Stimulated activated naive CD8-positive, alpha-beta T cell treated with anti-CD3 and anti-CD28 coated beads, Interleukin-15, amount 100 ng/mL, for 72 hours (primary cell): ENCODE results near the gene FKBP2.
"Not testable (repeated sequence)": the region's sequence is repeated elsewhere in the genome, so short reads cannot be mapped to it uniquely, and the experiment has no call there.

Experiments
- ATAC-seq: fragments of 150-1000 bp; cut with Tn5 transposase; 2 replicates; pipeline ENCODE4 v1.10.0; 2021; ENCODE audit warnings: mild to moderate bottlenecking, moderate library complexity
- DNase-seq, 2 donors: peaks; one replicate each; pipeline ENCODE4 v3.0.0; 2021 to 2022
- H3K27ac Mint-ChIP-seq, 2 donors: one replicate each; pipeline ENCODE4 v1.8.0; 2022; ENCODE audit warnings: mild to moderate bottlenecking in 2 of 2, mixed read lengths in 2 of 2, moderate library complexity in 2 of 2
- H3K27me3 Mint-ChIP-seq: one replicate; pipeline ENCODE4 v1.8.0; 2022; ENCODE audit warnings: mixed read lengths
- H3K4me1 Mint-ChIP-seq: one replicate; pipeline ENCODE4 v1.8.0; 2022; ENCODE audit warnings: mild to moderate bottlenecking, mixed read lengths
- H3K4me3 Mint-ChIP-seq, 2 donors: one replicate each; pipeline ENCODE4 v1.8.0; 2022; ENCODE audit warnings: mild to moderate bottlenecking in 2 of 2, mixed read lengths in 2 of 2, moderate library complexity in 1 of 2
- H3K9me3 Mint-ChIP-seq, 2 donors: one replicate each; pipeline ENCODE4 v1.8.0; 2022; ENCODE audit warnings: mixed read lengths in 2 of 2

Gene FKBP2

DNA sequence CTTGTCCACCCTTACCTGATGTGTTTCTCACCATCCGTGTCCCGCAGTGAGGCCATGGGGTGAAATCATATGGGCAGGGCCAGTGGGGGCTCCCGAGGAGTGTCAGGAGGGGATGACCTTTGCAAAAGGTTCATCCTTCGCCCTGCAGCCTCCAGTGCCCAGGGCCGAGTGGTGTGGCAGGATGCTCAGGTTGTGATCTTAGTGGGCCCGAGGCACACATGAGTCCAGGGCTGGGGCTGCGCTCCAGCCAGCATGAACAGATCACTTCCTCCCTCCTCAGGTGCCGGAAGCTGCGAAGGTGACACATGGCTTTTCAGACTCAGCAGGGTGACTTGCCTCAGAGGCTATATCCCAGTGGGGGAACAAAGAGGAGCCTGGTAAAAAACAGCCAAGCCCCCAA, 2.8 kb upstream of the FKBP2 start:
- H3K4me3 Mint-ChIP-seq, result no peak overlapping the region
- no peak for ATAC-seq
- H3K27ac Mint-ChIP-seq, result no peak overlapping the region
- no peaks in the 10 kb centered on the region for H3K27me3 Mint-ChIP-seq
- DNase-seq, result no peak
- peaks cover 76% of the 10 kb centered on the region for H3K4me1 Mint-ChIP-seq
- no peaks in the 10 kb centered on the region for H3K9me3 Mint-ChIP-seq

DNA sequence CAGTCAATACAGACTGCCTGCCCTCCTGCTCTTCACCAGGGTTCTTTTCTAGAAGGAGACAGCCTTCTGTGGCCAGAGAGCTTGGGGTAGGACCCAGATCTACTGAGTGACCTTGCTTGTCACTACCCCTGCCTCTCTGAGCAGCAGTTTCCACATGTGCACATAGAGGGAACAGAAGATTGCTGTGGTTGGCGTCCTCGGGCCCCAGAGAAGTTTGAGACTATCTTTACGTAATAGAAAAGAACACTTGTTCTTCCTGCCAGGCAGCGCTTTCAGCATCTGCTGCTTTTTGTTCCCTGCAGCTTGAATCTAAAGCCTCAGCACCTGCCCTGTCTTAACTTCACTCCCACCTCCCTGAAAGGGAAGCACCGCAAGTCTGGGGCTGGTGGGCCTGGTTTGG, 1.9 kb upstream of the FKBP2 start:
- H3K27ac Mint-ChIP-seq, result peak overlapping the region in 1 of 2 donors; percentile 3
- H3K4me1 Mint-ChIP-seq, result peaks cover 76% of the 10 kb centered on the region
- DNase-seq (no peak), ATAC-seq (no peak)
- no peaks in the 10 kb centered on the region for H3K9me3 Mint-ChIP-seq
- no peaks in the 10 kb centered on the region for H3K27me3 Mint-ChIP-seq
- H3K4me3 Mint-ChIP-seq, result no peak overlapping the region

DNA sequence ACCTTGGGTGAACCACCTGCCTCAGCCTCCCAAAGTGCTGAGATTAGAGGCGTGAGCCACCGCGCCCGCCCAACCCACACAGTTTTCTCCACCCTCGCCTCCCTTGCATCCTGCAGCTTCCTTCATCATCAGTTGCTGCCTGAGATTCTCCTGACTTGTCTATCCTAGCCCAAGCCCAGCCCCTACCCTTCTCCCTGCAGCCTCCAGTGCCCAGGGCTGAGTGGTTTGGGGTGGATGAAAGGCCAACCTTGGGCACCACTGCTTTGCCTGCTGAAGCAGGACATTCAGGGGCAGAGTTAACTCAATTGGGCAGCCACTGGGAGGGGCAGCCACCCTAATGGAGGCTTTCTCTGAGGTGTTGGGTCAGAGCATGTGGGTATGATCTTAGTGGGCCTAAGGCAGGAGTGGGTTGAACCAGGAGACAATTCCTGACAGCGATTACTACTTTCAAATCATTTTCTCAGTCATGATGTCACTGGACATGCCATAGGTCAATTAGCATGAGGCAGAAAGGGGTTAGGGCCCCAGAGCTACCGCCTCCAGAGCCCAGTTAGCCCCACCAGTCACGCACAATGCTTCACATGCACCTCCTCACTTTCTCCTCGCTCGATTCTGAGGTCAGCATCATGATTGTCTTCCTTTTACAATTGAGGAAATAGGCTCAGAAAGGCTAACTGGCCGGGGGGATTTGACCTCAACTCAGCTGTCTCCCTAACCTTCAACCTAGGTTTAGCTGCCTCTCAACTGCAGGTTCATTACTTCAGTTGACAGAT, 1.0 kb upstream of the FKBP2 start:
- Mint-ChIP-seq H3K4me1 (peaks cover 81% of the 10 kb centered on the region), H3K9me3 (no peaks in the 10 kb centered on the region), H3K27ac (peak overlapping the region; percentile 92 to 97), H3K27me3 (no peaks in the 10 kb centered on the region), H3K4me3 (peak overlapping the region; percentile 82 to 93)
- DNase-seq (peak in 1 of 2 donors; percentile 56), ATAC-seq (no peak)

DNA sequence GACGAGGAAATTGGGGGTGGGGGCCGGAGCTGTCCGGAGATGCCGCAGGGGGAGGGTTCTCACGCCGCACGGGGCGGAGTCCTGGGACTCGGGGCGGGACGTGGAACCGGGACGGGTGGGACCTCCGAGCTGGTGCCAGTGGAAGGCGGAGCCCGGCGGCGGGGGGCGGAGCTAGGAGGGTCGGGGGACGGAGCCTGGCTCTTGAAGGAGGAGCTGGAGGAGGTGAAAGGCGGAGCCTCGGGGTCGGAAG, 271 bp downstream of the FKBP2 start:
- Mint-ChIP-seq H3K27me3 (no peaks in the 10 kb centered on the region), H3K9me3 (no peaks in the 10 kb centered on the region), H3K4me3 (peak overlapping the region; percentile 82 to 93), H3K27ac (peak overlapping the region; percentile 92 to 97), H3K4me1 (peaks cover 73% of the 10 kb centered on the region)
- peak; percentile 100 for DNase-seq
- peak; percentile 82 for ATAC-seq

DNA sequence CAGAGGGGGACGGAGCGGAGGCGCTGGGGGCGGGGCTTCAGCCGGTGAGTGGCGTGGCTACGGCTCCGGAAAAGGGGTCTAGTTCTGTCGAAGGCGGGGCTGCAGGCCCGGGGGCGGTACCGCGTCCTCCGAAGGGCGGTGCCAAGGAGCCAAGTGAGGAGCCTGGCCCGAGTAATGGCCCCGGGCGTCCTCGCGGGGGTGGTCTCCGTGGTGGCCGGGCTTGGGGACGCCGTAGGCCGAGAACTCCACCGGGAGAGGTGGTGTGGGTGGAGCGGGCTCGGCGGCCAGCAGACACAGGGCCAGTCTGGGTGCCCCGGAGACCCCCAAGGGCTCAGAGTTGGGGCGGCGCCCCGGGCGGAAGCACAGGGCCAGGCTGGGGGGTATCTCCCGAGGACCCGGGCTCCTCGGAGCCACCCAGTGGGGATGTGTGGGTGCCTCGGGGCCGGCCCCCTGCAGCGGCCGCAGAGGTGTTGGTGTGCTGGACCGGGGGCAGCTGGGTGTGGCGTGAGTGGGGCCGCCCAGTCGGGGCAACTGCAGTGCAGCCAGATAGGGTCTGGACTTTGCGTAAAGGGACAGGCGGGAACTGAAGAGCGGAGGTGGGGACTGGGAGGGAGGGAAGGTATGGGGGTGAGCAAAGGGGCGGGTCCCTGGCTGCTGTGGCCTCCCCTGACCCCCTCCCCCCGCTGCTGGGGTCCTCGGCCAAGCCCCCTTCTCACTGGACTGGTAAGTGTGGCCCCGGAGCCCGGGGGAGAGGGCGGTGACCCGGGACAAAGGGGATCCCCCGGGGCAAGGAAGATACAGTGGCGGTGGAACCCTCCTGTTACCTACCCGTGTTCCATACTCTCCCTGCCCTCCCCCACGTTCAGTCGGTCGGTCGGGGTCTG, 838 bp downstream of the FKBP2 start:
- ATAC-seq (peak; percentile 31), DNase-seq (peak in 1 of 2 donors; percentile 52)
- Mint-ChIP-seq H3K27ac (peak overlapping the region; percentile 92 to 97), H3K4me1 (peaks cover 71% of the 10 kb centered on the region), H3K9me3 (no peaks in the 10 kb centered on the region), H3K4me3 (peak overlapping the region; percentile 82 to 93), H3K27me3 (no peaks in the 10 kb centered on the region)

DNA sequence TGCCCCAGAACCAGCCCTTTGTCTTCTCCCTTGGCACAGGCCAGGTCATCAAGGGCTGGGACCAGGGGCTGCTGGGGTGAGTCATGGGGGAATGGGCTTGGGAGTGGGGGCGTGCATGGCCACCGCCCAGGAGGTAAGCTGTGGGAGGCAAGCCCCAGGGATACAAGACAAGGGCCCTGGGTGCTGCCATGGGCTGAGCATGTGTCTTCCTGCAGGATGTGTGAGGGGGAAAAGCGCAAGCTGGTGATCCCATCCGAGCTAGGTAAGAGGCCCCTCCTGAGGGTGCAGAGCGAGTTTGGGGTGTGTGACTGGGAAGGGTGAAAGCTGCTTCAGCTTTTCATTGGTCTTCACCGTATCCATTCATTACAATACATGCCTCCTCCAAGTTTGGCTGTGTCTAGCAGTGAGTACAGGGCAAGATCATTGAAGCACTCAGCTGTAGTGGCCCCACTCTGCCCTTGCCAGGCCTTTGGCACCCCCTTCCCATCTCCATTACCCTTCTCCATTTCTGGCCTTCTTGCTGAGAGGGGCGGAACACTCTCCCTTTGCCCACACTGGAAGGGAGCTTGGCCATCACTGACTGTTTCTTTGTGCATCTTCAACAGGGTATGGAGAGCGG, 2.5 kb downstream of the FKBP2 start:
- H3K4me3 Mint-ChIP-seq, result peak overlapping the region; percentile 13 to 93
- DNase-seq, result no peak
- H3K9me3 Mint-ChIP-seq, result no peaks in the 10 kb centered on the region
- no peaks in the 10 kb centered on the region for H3K27me3 Mint-ChIP-seq
- ATAC-seq, result no peak
- H3K27ac Mint-ChIP-seq, result no peak overlapping the region
- peaks cover 71% of the 10 kb centered on the region for H3K4me1 Mint-ChIP-seq

DNA sequence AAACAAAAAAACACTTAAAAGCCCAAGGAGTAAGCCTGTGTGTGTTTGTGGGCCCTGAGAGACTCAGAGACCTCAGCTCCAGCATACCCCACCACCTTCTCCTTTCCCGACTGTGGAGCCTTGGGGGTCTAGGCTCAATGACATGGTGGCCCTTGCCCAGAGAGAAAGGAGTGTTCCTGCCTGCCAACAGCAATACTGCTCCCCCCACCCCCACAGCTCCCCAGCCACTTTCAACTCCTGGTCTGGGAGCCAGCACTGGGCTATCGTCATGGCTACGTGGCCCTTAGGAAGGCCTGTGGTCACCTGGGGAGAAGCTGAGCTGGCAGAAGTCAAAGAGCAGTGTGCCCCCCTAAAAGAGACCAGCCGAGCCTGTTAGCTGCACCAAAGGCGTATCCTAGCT, 3.2 kb downstream of the FKBP2 start:
- Mint-ChIP-seq H3K4me1 (peaks cover 64% of the 10 kb centered on the region), H3K4me3 (peak overlapping the region in 1 of 2 donors; percentile 21), H3K27me3 (no peaks in the 10 kb centered on the region), H3K27ac (peak overlapping the region; percentile 57 to 88), H3K9me3 (no peaks in the 10 kb centered on the region)
- ATAC-seq, result no peak
- DNase-seq, result no peak

DNA sequence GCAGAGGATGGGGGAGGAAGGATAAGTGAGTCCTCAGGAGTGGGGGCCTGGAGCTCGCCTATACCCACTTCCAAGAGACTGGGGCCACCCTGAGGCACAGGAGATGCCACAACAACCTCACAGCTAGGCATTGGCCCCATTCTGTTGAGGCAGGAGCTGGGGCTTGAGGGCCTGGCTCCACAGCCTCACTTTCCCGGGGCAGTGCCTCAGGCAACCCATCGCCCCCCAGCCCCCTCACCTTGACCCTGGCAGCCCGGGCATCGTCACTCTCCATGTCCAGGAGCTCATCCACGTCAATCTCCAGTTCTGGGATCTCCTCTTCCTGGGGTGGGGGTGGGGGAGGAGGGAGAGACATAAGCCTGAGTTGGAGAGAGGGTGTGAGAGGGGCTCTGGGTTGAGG, 4.1 kb downstream of the FKBP2 start:
- peak overlapping the region; percentile 95 to 96 for H3K4me3 Mint-ChIP-seq
- ATAC-seq, result no peak
- H3K27ac Mint-ChIP-seq, result peak overlapping the region; percentile 42 to 96
- no peaks in the 10 kb centered on the region for H3K27me3 Mint-ChIP-seq
- no peaks in the 10 kb centered on the region for H3K9me3 Mint-ChIP-seq
- no peak for DNase-seq
- peaks cover 65% of the 10 kb centered on the region for H3K4me1 Mint-ChIP-seq

DNA sequence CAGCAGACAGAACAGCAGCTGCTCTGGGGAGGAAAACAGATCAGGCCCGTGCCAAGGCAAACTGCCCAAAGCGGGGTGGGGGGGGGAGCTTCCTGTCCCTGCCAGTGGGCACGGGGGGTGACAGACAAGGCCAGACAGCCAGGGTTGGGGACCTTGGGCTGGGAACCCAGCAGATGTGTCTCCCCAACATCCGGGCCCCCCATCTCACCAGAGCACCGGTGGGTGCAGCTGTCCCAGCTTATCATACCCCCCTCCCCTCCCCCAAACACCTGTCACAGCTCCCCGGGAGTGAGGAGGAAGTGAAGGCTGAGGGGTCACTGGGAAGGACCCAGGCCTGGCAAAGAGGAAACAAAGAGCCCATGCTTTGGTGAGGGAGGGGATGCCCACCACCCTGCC, 4.5 kb downstream of the FKBP2 start:
- no peak for DNase-seq
- Mint-ChIP-seq H3K27ac (peak overlapping the region; percentile 48 to 96), H3K27me3 (no peaks in the 10 kb centered on the region), H3K4me1 (peaks cover 65% of the 10 kb centered on the region), H3K4me3 (peak overlapping the region; percentile 95 to 96), H3K9me3 (no peaks in the 10 kb centered on the region)
- ATAC-seq, result no peak

DNA sequence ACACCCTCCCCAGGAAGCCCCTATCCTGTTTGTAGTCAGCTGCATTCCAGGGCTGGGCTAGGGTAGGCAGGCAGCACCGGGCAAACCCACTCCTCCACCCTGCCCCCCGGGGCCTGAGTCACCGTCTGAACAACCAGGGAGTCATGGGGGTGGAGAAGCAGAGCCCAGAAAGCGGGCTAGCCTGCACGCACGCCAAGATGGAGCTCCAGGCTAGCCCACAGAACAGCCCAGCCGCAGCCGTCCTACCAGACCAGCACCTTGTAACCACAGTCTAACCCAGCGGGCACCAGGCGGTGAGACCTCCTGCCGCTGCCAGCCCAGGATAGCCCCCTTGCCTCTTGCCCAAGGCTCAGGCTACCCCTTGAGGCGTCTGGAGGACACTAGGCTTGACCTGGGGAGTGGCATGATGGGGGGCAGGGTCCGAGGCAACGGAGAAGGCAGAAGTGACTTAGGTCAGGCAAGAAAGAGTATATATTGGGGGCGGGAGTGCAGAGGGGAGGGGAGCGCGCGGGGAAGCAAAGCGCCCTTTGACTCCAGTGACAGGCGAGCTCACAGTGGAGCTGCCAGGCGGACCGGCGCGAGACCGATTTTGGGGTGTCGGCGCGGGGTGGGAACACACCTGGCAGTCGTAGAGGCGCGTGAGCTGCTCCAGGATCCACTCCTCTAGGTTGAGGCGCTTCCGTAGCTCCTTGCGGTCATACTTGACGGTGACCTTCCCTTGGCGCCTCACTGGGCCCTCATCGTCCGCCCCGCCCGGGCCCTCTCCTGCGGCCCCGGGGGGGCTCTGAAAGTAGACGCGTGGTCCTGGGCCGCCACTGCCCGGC, 5.1 kb downstream of the FKBP2 start:
- H3K27ac Mint-ChIP-seq, result peak overlapping the region; percentile 95 to 96
- peak; percentile 33 for ATAC-seq
- H3K27me3 Mint-ChIP-seq, result no peaks in the 10 kb centered on the region
- peak overlapping the region; percentile 95 to 96 for H3K4me3 Mint-ChIP-seq
- no peaks in the 10 kb centered on the region for H3K9me3 Mint-ChIP-seq
- peaks cover 68% of the 10 kb centered on the region for H3K4me1 Mint-ChIP-seq
- DNase-seq, result peak; percentile 48 to 80

DNA sequence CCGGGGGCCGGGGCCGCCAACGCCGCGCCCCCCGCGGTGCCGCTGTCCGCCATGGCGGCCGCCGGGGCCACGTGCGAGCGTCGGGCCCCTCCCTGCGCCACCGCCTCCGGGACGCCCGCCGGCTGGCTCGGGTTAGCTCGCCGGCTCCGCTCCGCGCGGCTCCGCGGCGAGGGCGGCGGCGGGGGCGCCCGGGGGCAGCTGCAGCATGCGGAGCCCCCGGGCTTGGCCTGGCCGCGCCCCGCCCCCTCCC, 5.7 kb downstream of the FKBP2 start:
- peaks cover 68% of the 10 kb centered on the region for H3K4me1 Mint-ChIP-seq
- ATAC-seq, result peak; percentile 13
- not testable (repeated sequence) for H3K27ac Mint-ChIP-seq, H3K27me3 Mint-ChIP-seq, H3K9me3 Mint-ChIP-seq, DNase-seq
- H3K4me3 Mint-ChIP-seq, result peak overlapping the region; percentile 76 to 90

DNA sequence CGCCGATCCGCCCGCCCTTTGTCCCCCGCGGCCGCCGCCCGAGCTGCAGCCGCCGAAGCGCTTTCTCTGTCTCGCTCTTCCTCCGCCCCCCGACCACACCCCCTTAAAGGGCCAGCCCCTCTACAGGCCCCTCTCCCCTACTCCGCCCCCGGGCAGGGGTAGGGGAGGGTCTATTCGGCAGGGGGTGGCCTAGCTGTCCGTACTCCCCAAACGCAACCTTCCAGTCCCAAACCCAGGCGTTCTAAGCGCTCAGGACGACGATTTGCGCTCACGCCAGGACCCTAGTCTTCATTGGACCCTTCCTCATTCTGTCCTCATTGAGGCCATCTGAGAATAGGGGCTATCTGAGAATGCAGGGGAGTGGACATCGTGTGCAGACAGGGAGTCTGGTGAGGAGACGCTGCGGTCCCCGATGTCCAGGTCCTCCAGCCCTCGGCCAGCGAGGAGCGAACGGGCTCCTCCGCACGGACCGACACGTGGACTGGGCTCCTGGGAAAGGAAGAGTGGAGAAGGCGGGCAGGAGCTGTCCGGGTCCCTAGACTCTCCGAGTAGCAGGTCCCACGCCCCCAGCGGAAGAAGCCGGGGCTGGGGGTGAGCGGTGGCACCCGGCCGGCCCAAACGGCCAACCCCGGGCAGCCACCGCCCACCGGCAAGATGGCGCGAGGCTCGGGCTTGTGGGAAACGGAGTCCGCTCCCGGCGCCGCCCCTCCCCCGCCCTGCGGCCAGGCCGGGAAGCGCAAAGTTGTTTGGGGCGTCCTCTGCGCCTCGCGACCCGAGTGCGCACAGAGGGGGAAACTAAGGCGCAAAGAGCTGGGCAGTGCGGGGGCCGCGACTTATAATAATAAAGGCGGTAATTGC, 6.2 kb downstream of the FKBP2 start, which contains the start of gene PPP1R14B:
Gene PPP1R14B, minus strand, starts transcription at position 73 of the 858 bp plus-strand sequence. CDS start 270 bp downstream, outside the sequence.
- peak within 1 kb of the TSS; percentile 95 to 96 for H3K27ac Mint-ChIP-seq
- DNase-seq, result peak; percentile 77
- H3K4me1 Mint-ChIP-seq, result peaks cover 72% of the 10 kb centered on the region
- H3K4me3 Mint-ChIP-seq, result peak within 1 kb of the TSS; percentile 95 to 96
- no peaks in the 10 kb centered on the region for H3K9me3 Mint-ChIP-seq
- ATAC-seq, result peak; percentile 66
- no peaks in the 10 kb centered on the region for H3K27me3 Mint-ChIP-seq

DNA sequence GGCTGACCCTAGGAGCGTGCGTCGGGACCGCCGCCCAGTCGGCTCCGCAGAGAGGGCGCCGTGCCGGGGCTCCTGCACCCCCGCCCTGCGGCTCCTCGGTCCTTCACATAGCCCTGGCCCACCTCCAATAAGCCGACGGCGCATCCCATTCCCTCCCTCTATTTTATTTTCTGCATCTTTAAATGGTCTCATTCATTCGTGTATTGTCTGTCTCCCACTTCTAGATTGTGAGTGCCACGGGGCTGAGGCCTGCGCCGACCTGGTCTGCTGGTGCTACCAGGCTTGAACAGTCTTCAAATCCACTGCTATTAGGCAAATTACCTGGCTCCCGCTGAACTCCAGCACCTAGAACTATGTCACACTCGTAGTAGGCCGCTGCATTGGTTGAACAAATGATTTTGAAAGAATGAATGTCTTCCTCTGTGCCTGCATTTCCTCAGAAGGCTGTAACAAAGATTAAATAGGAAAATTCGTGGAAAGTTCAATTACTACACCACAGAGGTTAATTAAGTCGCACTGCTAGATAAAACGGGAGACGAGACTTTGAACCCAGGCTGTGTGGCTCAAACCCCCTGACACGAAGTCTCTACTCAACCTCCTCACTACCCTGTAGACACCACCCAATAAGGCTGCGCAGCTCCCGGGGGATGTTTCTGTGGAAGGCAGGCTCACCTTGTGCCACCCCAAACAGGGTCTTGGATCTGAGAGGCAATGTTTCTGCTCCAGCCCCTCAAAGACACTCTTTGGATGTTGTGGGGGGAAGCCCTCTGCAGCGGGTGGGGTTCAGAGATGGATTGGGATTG, 7.0 kb downstream of the FKBP2 start:
- no peak overlapping the region for H3K27ac Mint-ChIP-seq
- H3K9me3 Mint-ChIP-seq, result no peaks in the 10 kb centered on the region
- H3K4me1 Mint-ChIP-seq, result peaks cover 72% of the 10 kb centered on the region
- ATAC-seq (no peak), DNase-seq (no peak)
- H3K27me3 Mint-ChIP-seq, result no peaks in the 10 kb centered on the region
- H3K4me3 Mint-ChIP-seq, result peak overlapping the region; percentile 62 to 90

DNA sequence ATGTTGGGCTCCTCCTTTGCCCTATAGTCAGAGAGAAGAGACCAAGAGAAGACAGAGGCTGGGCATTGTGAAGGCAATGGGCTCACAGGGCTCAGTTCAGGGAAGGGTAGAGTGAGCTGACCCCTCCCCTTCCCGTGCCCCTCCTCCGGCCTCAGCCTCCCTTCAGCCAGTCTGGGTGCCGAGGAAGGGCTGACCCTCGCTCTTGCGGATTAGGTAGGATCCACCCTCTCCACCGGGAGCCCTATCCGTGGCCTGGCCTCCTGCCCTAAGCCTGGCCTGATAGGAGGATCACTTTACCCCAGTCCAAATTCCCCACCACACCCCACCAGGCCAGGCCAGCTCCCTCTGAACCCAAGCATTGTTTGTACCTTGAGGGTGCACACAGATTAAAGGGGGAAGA, 7.7 kb downstream of the FKBP2 start:
- peaks cover 71% of the 10 kb centered on the region for H3K4me1 Mint-ChIP-seq
- no peak overlapping the region for H3K4me3 Mint-ChIP-seq
- H3K27me3 Mint-ChIP-seq, result no peaks in the 10 kb centered on the region
- no peak for DNase-seq
- H3K9me3 Mint-ChIP-seq, result no peaks in the 10 kb centered on the region
- no peak for ATAC-seq
- no peak overlapping the region for H3K27ac Mint-ChIP-seq
